SH-SY5Y (cell line): ENCODE data around the gene HS3ST5.

ENCODE experiments used
- GATA2 ChIP-seq: IDR thresholded peaks from 2 replicates; pipeline ENCODE4 v1.6.1; 2011; ENCODE audit warnings: mild to moderate bottlenecking, low read depth, low read length
- GATA3 ChIP-seq: IDR thresholded peaks from 2 replicates; pipeline ENCODE4 v1.6.1; 2011; ENCODE audit warnings: low read depth, mild to moderate bottlenecking, low read length, moderate library complexity

Gene HS3ST5

GRCh38 chr6:114276783-114277182 is 66.0 kb downstream of the HS3ST5 start:
- TF ChIP-seq GATA3 = no peak
- TF ChIP-seq GATA2 = no peak

GRCh38 chr6:114274836-114275235 is 68.0 kb downstream of the HS3ST5 start:
- TF ChIP-seq GATA3 (no peak), GATA2 (no peak)

GRCh38 chr6:114272582-114272981 is 70.2 kb downstream of the HS3ST5 start:
- TF ChIP-seq GATA2 = no peak
- no peak for TF ChIP-seq GATA3

GRCh38 chr6:114271405-114271804 is 71.4 kb downstream of the HS3ST5 start:
- TF ChIP-seq GATA2 = no peak
- no peak for TF ChIP-seq GATA3

GRCh38 chr6:114267897-114268296 is 74.9 kb downstream of the HS3ST5 start:
- no peak for TF ChIP-seq GATA2
- no peak for TF ChIP-seq GATA3

GRCh38 chr6:114260810-114261209 is 82.0 kb downstream of the HS3ST5 start:
- no peak for TF ChIP-seq GATA3
- no peak for TF ChIP-seq GATA2

GRCh38 chr6:114258376-114258775 is 84.4 kb downstream of the HS3ST5 start:
- TF ChIP-seq GATA2 = no peak
- no peak for TF ChIP-seq GATA3

GRCh38 chr6:114253431-114253830 is 89.4 kb downstream of the HS3ST5 start:
- TF ChIP-seq GATA2 (no peak), GATA3 (no peak)

GRCh38 chr6:114249522-114249921 is 93.3 kb downstream of the HS3ST5 start:
- no peak for TF ChIP-seq GATA3
- no peak for TF ChIP-seq GATA2

GRCh38 chr6:114247101-114247500 is 95.7 kb downstream of the HS3ST5 start:
- no peak for TF ChIP-seq GATA3
- TF ChIP-seq GATA2 = no peak

GRCh38 chr6:114240796-114241195 is 102.0 kb downstream of the HS3ST5 start:
- no peak for TF ChIP-seq GATA2
- no peak for TF ChIP-seq GATA3

- TF ChIP-seq GATA2 = no peak
- no peak for TF ChIP-seq GATA3
These were observed 114.1 kb downstream of the HS3ST5 start for GRCh38 chr6:114228675-114229074.

GRCh38 chr6:114227944-114228468 is 114.8 kb downstream of the HS3ST5 start:
- TF ChIP-seq GATA2 = no peak
- TF ChIP-seq GATA3 = no peak

GRCh38 chr6:114220241-114220640 is 122.6 kb downstream of the HS3ST5 start:
- TF ChIP-seq GATA2 (no peak), GATA3 (no peak)

GRCh38 chr6:114218437-114219340 is 124.1 kb downstream of the HS3ST5 start:
- TF ChIP-seq GATA3 (no peak), GATA2 (no peak)

GRCh38 chr6:114216789-114217467 is 125.9 kb downstream of the HS3ST5 start:
- TF ChIP-seq GATA2 = no peak
- TF ChIP-seq GATA3 = no peak
